B cell (primary cell): ENCODE measurements around the gene WDR70. TPM values are rescaled to one million over a fixed set of nuclear protein-coding genes. Genes with fewer than 3 reads are reported as not detected.

ENCODE experiments used
- ATAC-seq: fragments of 200-7000 bp; cut with Tn5 transposase; one replicate; pipeline ENCODE4 v1.10.0; 2021; ENCODE audit warnings: low read depth, mild to moderate bottlenecking, moderate number of reproducible peaks, moderate library complexity
- CTCF ChIA-PET: fragments of 350-600 bp; sonication (Branson Sonifier 250); formaldehyde crosslinking; loops from one replicate; lab custom pipeline; 2021; ENCODE audit warnings: antibody characterized with exemption, inconsistent platforms; lab: Charles Lee
- POLR2A ChIA-PET: fragments of 350-600 bp; sonication (Branson Sonifier 250); formaldehyde crosslinking; loops from one replicate; lab custom pipeline; 2021; ENCODE audit warnings: antibody characterized with exemption; lab: Charles Lee
- DNase-seq: peaks from one replicate; pipeline ENCODE4 v3.0.0; 2013
- H2AFZ ChIP-seq: 2 replicates; pipeline ENCODE4 v1.6.1; 2012; ENCODE audit warnings: mild to moderate bottlenecking, low read depth, low read length; ENCODE audit not compliant: insufficient read depth, poor library complexity, severe bottlenecking
- H3K27ac ChIP-seq, 2 donors: 1 replicate in 1 of 2; 2 replicates in 1 of 2; pipeline ENCODE4 v1.5.1; 2012 to 2013; ENCODE audit warnings: low read length in 2 of 2, mild to moderate bottlenecking in 2 of 2, moderate library complexity in 1 of 2
- H3K27me3 ChIP-seq, 4 experiments: fragments of 200-600 bp in 1 of 4; sonication (generic) in 1 of 4; replicated peaks in 1 of 4; 1 replicate in 2 of 4; 2 replicates in 2 of 4; pipeline versions ENCODE4 v1.6.1 to v1.7.0; 2013 to 2016; ENCODE audit warnings: low read length in 3 of 4, mild to moderate bottlenecking in 2 of 4, mixed read lengths in 1 of 4, moderate library complexity in 1 of 4; ENCODE audit not compliant: insufficient read depth in 4 of 4, control insufficient read depth in 3 of 4; ENCODE audit errors: control extremely low read depth in 1 of 4
- H3K36me3 ChIP-seq, 2 experiments: replicated peaks in 1 of 2; 1 replicate in 1 of 2; 2 replicates in 1 of 2; pipeline versions ENCODE4 v1.6.1 to v1.7.1; 2013; ENCODE audit warnings: low read length in 1 of 2; ENCODE audit not compliant: insufficient read depth in 2 of 2, control insufficient read depth in 1 of 2; ENCODE audit errors: control extremely low read depth in 1 of 2, extremely low read depth in 1 of 2
- H3K4me1 ChIP-seq, 2 donors: fragments of 200-600 bp in 1 of 2; sonication (generic) in 1 of 2; 1 replicate in 1 of 2; 2 replicates in 1 of 2; pipeline versions ENCODE4 v1.5.1 to v1.6.1; 2013 to 2017; ENCODE audit warnings: low read length in 2 of 2; ENCODE audit not compliant: control insufficient read depth in 2 of 2, insufficient read depth in 2 of 2
- H3K4me2 ChIP-seq: replicated peaks from 2 replicates; pipeline ENCODE3; 2012; ENCODE audit warnings: mild to moderate bottlenecking, low read depth, low read length; ENCODE audit not compliant: poor library complexity, severe bottlenecking
- H3K4me3 ChIP-seq, 5 experiments: fragments of 200-600 bp in 1 of 5; sonication (generic) in 1 of 5; 1 replicate in 3 of 5; 2 replicates in 2 of 5; pipeline versions ENCODE4 v1.5.1 to v1.7.0; 2011 to 2016; ENCODE audit warnings: low read length in 4 of 5, mild to moderate bottlenecking in 4 of 5, low read depth in 2 of 5, control low read depth in 1 of 5, moderate library complexity in 1 of 5; ENCODE audit not compliant: insufficient read depth in 1 of 5; ENCODE audit errors: control extremely low read depth in 1 of 5, extremely low read depth in 1 of 5
- H3K79me2 ChIP-seq: fragments of 200-600 bp; sonication (generic); one replicate; pipeline ENCODE4 v1.6.0; 2016; ENCODE audit warnings: low read length; ENCODE audit not compliant: control insufficient read depth, insufficient read depth
- H3K9ac ChIP-seq: fragments of 200-600 bp; sonication (generic); 2 replicates; pipeline ENCODE4 v1.6.1; 2017; ENCODE audit warnings: mild to moderate bottlenecking, low read length, moderate library complexity
- H3K9me3 ChIP-seq, 3 donors: one replicate each; pipeline versions ENCODE4 v1.6.1 to v1.7.1; 2013; ENCODE audit warnings: low read length in 2 of 3; ENCODE audit not compliant: control insufficient read depth in 2 of 3, insufficient read depth in 1 of 3; ENCODE audit errors: control extremely low read depth in 1 of 3
- H4K20me1 ChIP-seq: 2 replicates; pipeline ENCODE4 v1.6.0; 2012; ENCODE audit warnings: mild to moderate bottlenecking, low read length; ENCODE audit not compliant: insufficient read depth, control insufficient read depth, poor library complexity, severe bottlenecking
- H3K27ac Mint-ChIP-seq: one replicate; pipeline ENCODE4 v1.8.0; 2021; ENCODE audit warnings: mixed read lengths
- H3K27me3 Mint-ChIP-seq: one replicate; pipeline ENCODE4 v1.8.0; 2021; ENCODE audit warnings: mixed read lengths
- H3K4me1 Mint-ChIP-seq: one replicate; pipeline ENCODE4 v1.8.0; 2021; ENCODE audit warnings: mixed read lengths
- H3K4me3 Mint-ChIP-seq: one replicate; pipeline ENCODE4 v1.8.0; 2021; ENCODE audit warnings: mixed read lengths
- H3K9me3 Mint-ChIP-seq: one replicate; pipeline ENCODE4 v1.8.0; 2022; ENCODE audit warnings: mixed read lengths; ENCODE audit not compliant: insufficient read depth
- EZH2 ChIP-seq: IDR thresholded peaks from 2 replicates; pipeline ENCODE4 v1.6.1; 2012; ENCODE audit warnings: borderline replicate concordance, low read depth, mild to moderate bottlenecking, moderate library complexity, low read length; ENCODE audit not compliant: insufficient read depth, poor library complexity, severe bottlenecking
- WGBS: methylation state at CpG from one replicate; pipeline ENCODE4 v1.1.5; 2013; ENCODE audit warnings: missing lambda C conversion rate; ENCODE audit not compliant: insufficient coverage; 5-methylcytosine and 5-hydroxymethylcytosine counted together
- intact Hi-C: fragments of 100-400 bp; cut with micrococcal nuclease; formaldehyde crosslinking; loops from one replicate; pipeline ENCODE4 v1.10.0; 2022
- polyA plus RNA-seq: library from polyadenylated mRNA; depleted of rRNA; stranded (reverse); fragments of >200 nt; gene quantifications from 2 replicates; pipeline ENCODE4 v1.2.3, GENCODE V29; 2012
- total RNA-seq, 2 donors: library from RNA; stranded (reverse); fragments of 120-200 nt in 1 of 2; gene quantifications; 1 replicate in 1 of 2; 2 replicates in 1 of 2; pipeline versions ENCODE4 v1.2.3 to v1.2.4, GENCODE V29; 2013 to 2022
- TF ChIP-seq, protein P1 (sequence below): fragments of 200-600 bp; IDR thresholded peaks from one replicate; pipeline ENCODE4 v1.8.0; 2022; ENCODE audit warnings: antibody characterized with exemption, mild to moderate bottlenecking

The WDR70 gene
- total and polyA plus RNA-seq, 2 donors (not counting 1 experiment from before 2014, with no cell fraction given) = 12.8 to 46.8 TPM

DNA sequence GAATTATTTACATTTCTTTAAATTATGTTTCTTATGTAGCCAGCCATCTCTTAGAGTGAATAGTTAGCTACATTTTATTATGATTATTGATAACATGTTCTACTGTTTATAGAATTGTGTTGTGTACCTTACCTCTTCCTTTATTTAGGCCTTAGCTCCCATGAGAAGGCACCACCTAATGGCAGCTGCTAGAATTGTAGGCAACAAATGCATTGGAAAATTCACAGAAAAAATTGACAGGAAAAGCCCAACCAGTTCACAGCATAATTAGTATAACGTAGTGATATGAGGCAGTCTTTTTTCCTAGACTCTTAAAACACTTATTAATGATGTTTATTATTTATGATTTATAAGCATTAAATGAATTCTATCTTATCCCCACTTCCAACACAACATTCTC, 175.8 kb downstream of the WDR70 start:
- ChIA-PET POLR2A (no interaction called here), CTCF (interaction anchor here (0.6 kb wide), 1 partner anchor 9 kb away, joined by 5 read pairs; no protein-coding TSS in a partner anchor)
- DNase-seq (no peak), ATAC-seq (no peak)
- H3K9ac ChIP-seq = no peak overlapping the region
- H3K4me2 ChIP-seq = no peak overlapping the region
- no peaks in the 10 kb centered on the region for H3K27me3 Mint-ChIP-seq
- WGBS = no CpG with 5 or more reads among the region's 1 CpG
- no peak overlapping the region for H3K27ac Mint-ChIP-seq
- no peaks in the 10 kb centered on the region for H4K20me1 ChIP-seq
- H3K79me2 ChIP-seq = no peaks in the 10 kb centered on the region
- H3K4me1 ChIP-seq = peaks cover 0 to 3% of the 10 kb centered on the region in 2 donors
- peaks cover 0 to 2% of the 10 kb centered on the region in 2 experiments for H3K36me3 ChIP-seq
- no peak overlapping the region for H3K4me3 Mint-ChIP-seq
- H3K27ac ChIP-seq = no peak overlapping the region
- H3K4me3 ChIP-seq = no peak overlapping the region
- peaks cover 3% of the 10 kb centered on the region for H3K9me3 Mint-ChIP-seq
- no peaks in the 10 kb centered on the region for H3K27me3 ChIP-seq
- intact Hi-C loops = no loop called here
- H2AFZ ChIP-seq = no peak overlapping the region
- no peak for TF ChIP-seq EZH2
- TF ChIP-seq, protein P1, sequence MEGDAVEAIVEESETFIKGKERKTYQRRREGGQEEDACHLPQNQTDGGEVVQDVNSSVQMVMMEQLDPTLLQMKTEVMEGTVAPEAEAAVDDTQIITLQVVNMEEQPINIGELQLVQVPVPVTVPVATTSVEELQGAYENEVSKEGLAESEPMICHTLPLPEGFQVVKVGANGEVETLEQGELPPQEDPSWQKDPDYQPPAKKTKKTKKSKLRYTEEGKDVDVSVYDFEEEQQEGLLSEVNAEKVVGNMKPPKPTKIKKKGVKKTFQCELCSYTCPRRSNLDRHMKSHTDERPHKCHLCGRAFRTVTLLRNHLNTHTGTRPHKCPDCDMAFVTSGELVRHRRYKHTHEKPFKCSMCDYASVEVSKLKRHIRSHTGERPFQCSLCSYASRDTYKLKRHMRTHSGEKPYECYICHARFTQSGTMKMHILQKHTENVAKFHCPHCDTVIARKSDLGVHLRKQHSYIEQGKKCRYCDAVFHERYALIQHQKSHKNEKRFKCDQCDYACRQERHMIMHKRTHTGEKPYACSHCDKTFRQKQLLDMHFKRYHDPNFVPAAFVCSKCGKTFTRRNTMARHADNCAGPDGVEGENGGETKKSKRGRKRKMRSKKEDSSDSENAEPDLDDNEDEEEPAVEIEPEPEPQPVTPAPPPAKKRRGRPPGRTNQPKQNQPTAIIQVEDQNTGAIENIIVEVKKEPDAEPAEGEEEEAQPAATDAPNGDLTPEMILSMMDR = no peak
- H3K4me1 Mint-ChIP-seq = peaks cover 6% of the 10 kb centered on the region
- no peaks in the 10 kb centered on the region for H3K9me3 ChIP-seq

DNA sequence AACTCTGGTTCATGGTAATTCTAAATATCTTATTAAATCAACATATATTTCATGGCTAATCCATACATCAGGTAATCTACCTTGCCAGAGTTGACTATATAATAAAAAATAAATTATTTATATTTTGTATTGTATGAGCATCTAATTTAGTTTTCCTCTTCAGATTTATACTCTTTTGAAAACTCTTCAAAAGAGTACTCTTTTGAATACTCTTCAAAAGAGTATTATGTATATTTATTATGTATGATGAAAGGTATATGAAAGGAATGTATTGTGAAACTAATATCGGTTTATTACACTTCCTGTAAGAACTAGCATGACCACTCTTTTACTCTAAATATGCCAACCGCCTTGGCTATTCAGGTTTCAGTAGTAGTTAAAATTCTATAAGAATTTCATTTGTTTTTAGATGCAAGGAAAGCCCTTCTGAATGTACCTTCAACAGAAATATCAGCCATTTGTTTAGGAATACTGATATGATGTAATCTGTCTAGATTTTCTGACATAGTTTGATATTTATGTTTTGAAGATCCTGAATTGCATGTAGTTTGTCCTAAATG, 178.7 kb downstream of the WDR70 start:
- Histone ChIP-seq H3K79me2 (no peaks in the 10 kb centered on the region), H3K4me1 (peaks cover 0 to 3% of the 10 kb centered on the region in 2 donors), H3K9ac (no peak overlapping the region), H3K27ac (no peak overlapping the region), H4K20me1 (no peaks in the 10 kb centered on the region), H3K4me3 (no peak overlapping the region), H3K9me3 (no peaks in the 10 kb centered on the region), H2AFZ (no peak overlapping the region), H3K4me2 (no peak overlapping the region), H3K36me3 (peaks cover 0 to 2% of the 10 kb centered on the region in 2 experiments), H3K27me3 (no peaks in the 10 kb centered on the region)
- H3K27ac Mint-ChIP-seq = no peak overlapping the region
- ChIA-PET POLR2A (no interaction called here), CTCF (no interaction called here)
- WGBS = no CpG with 5 or more reads among the region's 2 CpGs
- ATAC-seq (no peak), DNase-seq (no peak)
- intact Hi-C loops = no loop called here
- no peak overlapping the region for H3K4me3 Mint-ChIP-seq
- H3K4me1 Mint-ChIP-seq = peaks cover 4% of the 10 kb centered on the region
- H3K9me3 Mint-ChIP-seq = peaks cover 3% of the 10 kb centered on the region
- no peaks in the 10 kb centered on the region for H3K27me3 Mint-ChIP-seq
- TF ChIP-seq, protein P1 = no peak
- no peak for TF ChIP-seq EZH2
